IgD-negative memory B cell (primary cell): ENCODE results near the gene KIF6. TPM values are rescaled to one million over a fixed set of nuclear protein-coding genes. Genes with fewer than 3 reads are reported as not detected.

Source experiments
- H3K27ac Mint-ChIP-seq, 3 donors: one replicate each; pipeline ENCODE4 v1.8.0; 2020 to 2022; ENCODE audit warnings: mild to moderate bottlenecking in 3 of 3, mixed read lengths in 3 of 3, moderate library complexity in 1 of 3
- H3K27me3 Mint-ChIP-seq: one replicate; pipeline ENCODE4 v1.8.0; 2021; ENCODE audit warnings: mixed read lengths
- H3K36me3 Mint-ChIP-seq: one replicate; pipeline ENCODE4 v1.8.0; 2020; ENCODE audit warnings: mild to moderate bottlenecking, mixed read lengths
- H3K4me1 Mint-ChIP-seq, 3 donors: one replicate each; pipeline ENCODE4 v1.8.0; 2020 to 2022; ENCODE audit warnings: mixed read lengths in 3 of 3, mild to moderate bottlenecking in 1 of 3
- H3K4me3 Mint-ChIP-seq, 4 donors: one replicate each; pipeline ENCODE4 v1.8.0; 2020 to 2022; ENCODE audit warnings: mild to moderate bottlenecking in 4 of 4, mixed read lengths in 4 of 4, moderate library complexity in 3 of 4
- H3K9me3 Mint-ChIP-seq, 3 donors: one replicate each; pipeline ENCODE4 v1.8.0; 2020 to 2021; ENCODE audit warnings: mixed read lengths in 3 of 3, mild to moderate bottlenecking in 1 of 3
- polyA plus RNA-seq: library from polyadenylated mRNA; unstranded; fragments of 300-500 nt; fragmentation: Illumina TruSeq; gene quantifications from one replicate; pipeline ENCODE4 v1.2.3, GENCODE V29; 2021

Gene KIF6
- polyA plus RNA-seq, 1 donor from 2014 or later, result not detected

DNA sequence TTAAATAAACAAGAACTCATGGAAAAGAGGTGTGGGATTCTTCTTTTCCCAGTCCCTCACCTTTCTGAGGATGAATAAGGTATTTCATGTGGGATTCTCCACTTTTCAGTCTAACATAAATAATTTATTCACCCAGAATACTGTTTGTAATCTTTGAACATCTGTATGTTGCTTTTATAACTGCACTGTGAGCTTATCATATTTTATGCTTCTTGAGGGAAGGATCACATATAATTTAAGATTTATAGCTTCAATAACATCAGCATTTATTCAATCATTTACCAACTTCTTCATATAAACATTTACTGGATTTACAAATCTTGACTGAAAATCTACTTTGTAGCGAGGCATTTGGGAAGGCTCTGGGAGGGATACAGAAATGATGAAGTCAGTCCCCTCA is 248.5 kb downstream of the KIF6 start:
- peaks cover 0 to 9% (median under 1%) of the 10 kb centered on the region in 3 donors for H3K9me3 Mint-ChIP-seq
- peaks cover 7 to 12% (median 8%) of the 10 kb centered on the region in 3 donors for H3K4me1 Mint-ChIP-seq
- H3K27ac Mint-ChIP-seq, result no peak overlapping the region
- no peak overlapping the region for H3K4me3 Mint-ChIP-seq
- no peaks in the 10 kb centered on the region for H3K36me3 Mint-ChIP-seq
- peaks cover 2% of the 10 kb centered on the region for H3K27me3 Mint-ChIP-seq

DNA sequence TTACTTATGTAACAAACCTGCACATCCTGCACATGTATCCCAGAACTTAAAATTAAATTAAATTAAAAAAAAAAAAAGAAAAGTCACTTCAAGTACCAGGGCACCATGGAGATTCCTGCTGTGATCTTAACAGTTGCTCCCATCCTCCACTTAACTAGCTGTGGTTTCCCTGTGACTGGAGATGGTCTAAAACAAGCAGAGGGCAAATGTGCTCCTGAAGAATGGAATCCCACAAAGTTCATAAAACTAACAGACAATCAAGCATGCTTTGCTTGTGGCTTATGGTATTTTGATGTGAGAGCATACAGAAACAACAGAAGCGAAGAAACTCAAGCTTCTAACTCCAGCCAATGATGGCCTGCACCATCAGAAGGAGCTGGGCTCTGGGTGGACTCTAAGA is 249.1 kb downstream of the KIF6 start:
- Mint-ChIP-seq H3K27ac (no peak overlapping the region), H3K36me3 (no peaks in the 10 kb centered on the region), H3K4me3 (no peak overlapping the region), H3K9me3 (peaks cover 0 to 9% (median 0%) of the 10 kb centered on the region in 3 donors), H3K4me1 (peaks cover 7 to 12% (median 8%) of the 10 kb centered on the region in 3 donors), H3K27me3 (peaks cover 2% of the 10 kb centered on the region)

DNA sequence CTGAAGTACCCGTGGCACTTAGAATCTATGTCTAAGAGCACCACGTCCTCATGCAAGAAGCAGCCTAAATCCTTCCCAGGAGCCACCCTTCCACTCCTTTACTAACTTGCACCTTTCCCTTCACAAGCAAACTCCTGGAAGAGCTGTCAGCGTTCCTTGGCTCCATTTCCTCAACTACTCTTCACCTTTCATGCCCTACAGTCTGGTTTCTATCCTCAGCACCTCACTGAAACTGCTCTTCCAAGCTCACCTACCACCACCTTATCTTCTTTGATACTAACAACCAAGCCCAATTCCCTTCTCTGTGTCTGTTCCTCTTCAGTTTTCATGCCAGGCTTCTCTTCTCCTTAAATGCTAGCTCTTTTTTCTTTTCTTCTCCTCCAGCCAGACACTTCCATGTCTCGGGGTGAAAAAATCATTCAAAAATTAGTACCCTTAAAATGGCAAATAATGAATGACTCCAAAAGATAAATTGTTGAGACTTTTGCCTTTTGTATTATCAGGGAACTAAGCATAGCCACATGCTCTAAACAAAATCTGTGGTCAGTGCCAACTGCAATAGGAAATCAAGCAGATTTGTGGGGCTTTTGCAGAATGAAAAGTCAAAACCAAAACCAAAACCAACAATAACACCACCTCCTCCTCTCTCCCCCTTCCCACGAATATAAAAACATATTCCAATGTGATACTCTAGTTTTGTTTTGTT is 253.1 kb downstream of the KIF6 start:
- Mint-ChIP-seq H3K36me3 (no peaks in the 10 kb centered on the region), H3K27ac (no peak overlapping the region), H3K4me1 (peaks cover 7 to 9% (median 8%) of the 10 kb centered on the region in 3 donors), H3K9me3 (peaks cover 0 to 16% (median 6%) of the 10 kb centered on the region in 3 donors), H3K27me3 (peaks cover 2% of the 10 kb centered on the region), H3K4me3 (peak overlapping the region in 1 of 4 donors; percentile 71)

DNA sequence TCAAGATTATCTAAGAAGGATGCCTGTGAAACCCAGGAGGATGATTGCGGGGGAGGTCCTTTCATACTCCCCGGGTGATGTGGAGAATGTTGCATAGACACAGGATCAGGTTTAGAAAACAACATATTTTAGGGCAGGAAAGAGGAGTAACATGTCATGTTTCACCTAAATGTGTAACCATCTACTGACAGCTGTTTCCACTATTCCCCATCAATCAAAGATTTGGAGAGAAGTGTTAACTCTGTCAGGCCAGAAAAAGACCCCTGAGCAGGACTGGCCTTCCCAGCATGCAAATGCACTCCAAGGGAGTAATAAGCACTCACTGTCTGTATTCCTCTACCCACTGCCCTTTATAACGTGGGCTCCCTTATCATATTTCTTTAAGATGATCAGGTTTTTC is 254.7 kb downstream of the KIF6 start:
- H3K36me3 Mint-ChIP-seq, result no peaks in the 10 kb centered on the region
- H3K4me1 Mint-ChIP-seq, result peaks cover 7 to 9% (median 8%) of the 10 kb centered on the region in 3 donors
- peaks cover 4% of the 10 kb centered on the region for H3K27me3 Mint-ChIP-seq
- no peak overlapping the region for H3K27ac Mint-ChIP-seq
- no peak overlapping the region for H3K4me3 Mint-ChIP-seq
- peaks cover 3 to 12% (median 10%) of the 10 kb centered on the region in 3 donors for H3K9me3 Mint-ChIP-seq

DNA sequence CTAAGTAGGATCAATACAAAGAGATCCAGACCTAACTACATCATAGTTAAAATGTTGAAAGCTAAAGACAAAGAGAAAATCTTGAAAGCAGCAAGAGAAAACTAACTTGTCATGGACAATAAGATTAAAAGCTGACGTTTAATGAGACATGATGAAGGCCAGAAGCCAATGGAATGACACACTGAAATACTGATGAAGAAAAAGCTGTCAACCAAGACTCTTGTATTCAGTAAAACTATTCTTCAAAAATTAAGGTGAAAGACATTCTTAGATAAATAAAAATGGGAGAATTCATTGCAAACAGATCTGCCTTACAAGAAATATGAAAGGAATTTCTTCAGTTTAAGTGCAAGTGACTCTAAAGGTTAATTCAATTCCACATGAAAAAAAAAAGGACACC is 256.8 kb downstream of the KIF6 start:
- Mint-ChIP-seq H3K27ac (no peak overlapping the region), H3K9me3 (peaks cover 3 to 11% (median 10%) of the 10 kb centered on the region in 3 donors), H3K4me3 (no peak overlapping the region), H3K36me3 (no peaks in the 10 kb centered on the region), H3K27me3 (peaks cover 8% of the 10 kb centered on the region), H3K4me1 (peaks cover 7 to 9% (median 8%) of the 10 kb centered on the region in 3 donors)

DNA sequence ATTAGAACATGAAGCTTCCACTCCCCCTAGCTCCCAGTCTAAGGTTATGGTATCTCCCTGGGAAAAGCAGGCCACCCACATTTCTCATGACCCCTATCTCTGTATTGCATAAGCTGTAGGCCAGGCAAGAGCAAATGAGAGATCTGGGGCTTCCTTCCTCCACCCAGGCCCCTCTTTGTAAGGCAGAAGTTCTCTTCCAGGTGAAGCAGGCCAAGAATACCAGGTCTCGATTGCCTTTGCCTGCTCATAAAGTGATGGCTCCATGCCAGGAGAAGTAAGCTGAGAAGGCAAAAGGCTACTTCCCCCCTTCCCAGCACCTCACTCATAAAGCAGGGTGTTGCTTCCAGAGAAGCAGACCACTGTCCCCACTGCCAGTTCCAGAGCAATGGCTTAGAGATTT is 258.6 kb downstream of the KIF6 start:
- H3K36me3 Mint-ChIP-seq, result no peaks in the 10 kb centered on the region
- peaks cover 9% of the 10 kb centered on the region for H3K27me3 Mint-ChIP-seq
- no peak overlapping the region for H3K27ac Mint-ChIP-seq
- H3K9me3 Mint-ChIP-seq, result peaks cover 3 to 17% (median 11%) of the 10 kb centered on the region in 3 donors
- no peaks in the 10 kb centered on the region for H3K4me1 Mint-ChIP-seq
- H3K4me3 Mint-ChIP-seq, result no peak overlapping the region

DNA sequence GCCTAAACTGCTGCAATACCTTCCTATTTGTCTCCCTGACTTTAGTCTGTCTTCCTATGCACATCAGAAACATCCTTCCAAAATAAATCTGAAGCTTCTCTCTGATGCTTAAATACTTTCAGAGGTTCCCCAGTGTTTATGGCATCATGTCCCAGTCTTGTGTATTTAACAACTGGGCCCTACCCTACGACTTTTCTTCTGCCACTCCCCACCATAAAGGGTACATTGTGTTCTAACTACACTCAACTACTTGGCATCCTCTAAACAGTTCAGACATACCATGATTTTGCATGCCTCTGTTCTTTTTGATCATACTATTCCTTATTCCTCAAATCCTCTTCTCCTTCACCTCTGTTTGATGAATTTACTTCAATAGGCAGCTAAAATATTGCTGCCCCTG is 259.7 kb downstream of the KIF6 start:
- Mint-ChIP-seq H3K36me3 (no peaks in the 10 kb centered on the region), H3K27me3 (peaks cover 9% of the 10 kb centered on the region), H3K4me1 (no peaks in the 10 kb centered on the region), H3K9me3 (peaks cover 5 to 18% (median 14%) of the 10 kb centered on the region in 3 donors), H3K27ac (no peak overlapping the region), H3K4me3 (no peak overlapping the region)

DNA sequence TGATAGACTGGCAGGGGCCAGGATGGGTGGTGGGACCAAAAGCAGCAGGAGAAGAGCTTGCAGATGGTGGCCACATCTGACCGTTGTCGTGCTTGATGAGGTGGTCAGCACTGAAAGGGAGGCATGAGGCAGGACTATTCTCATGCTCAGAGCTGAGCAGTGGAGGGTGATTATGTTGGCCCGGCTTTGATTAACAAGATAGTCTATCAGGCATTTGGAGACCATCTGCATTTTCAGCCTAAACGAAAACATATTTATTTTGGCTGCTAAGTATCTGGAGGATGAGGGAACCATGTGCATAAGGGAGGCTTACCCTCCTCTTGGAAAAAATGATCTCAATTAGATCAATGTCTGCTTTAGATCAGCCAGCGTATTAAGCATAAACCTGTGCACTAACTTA is 261.1 kb downstream of the KIF6 start:
- no peak overlapping the region for H3K27ac Mint-ChIP-seq
- peaks cover 9% of the 10 kb centered on the region for H3K27me3 Mint-ChIP-seq
- no peak overlapping the region for H3K4me3 Mint-ChIP-seq
- H3K9me3 Mint-ChIP-seq, result peaks cover 5 to 18% (median 15%) of the 10 kb centered on the region in 3 donors
- H3K4me1 Mint-ChIP-seq, result no peaks in the 10 kb centered on the region
- no peaks in the 10 kb centered on the region for H3K36me3 Mint-ChIP-seq

DNA sequence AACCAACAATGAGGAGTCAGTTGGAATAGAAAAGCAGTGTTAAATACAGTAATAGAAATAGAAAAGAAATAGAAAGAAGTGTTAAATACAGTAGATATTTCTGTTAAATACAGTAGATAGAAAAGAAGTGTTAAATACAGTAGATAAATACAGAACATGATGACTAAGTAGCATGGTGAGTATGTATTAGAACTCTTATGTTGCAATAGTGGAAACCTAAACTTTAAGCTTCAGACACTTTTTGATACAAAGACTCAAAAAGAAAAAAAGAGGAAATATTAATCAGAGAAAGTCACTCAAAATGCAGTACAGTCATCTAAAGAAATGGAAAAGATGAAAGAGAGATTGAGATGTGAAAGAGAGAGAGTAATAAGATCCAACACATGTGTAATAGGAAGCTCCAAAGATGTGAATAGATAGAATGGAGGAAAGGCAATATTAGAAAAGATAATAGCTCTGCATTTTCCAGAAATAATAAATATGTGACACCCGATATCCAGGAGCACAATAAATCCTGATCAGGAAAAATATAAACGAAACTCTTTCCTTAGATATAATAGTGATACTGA is 271.2 kb downstream of the KIF6 start:
- Mint-ChIP-seq H3K36me3 (no peaks in the 10 kb centered on the region), H3K27me3 (peaks cover 8% of the 10 kb centered on the region), H3K27ac (peak overlapping the region in 1 of 3 donors; percentile 79), H3K9me3 (peaks cover 5 to 13% (median 5%) of the 10 kb centered on the region in 3 donors), H3K4me3 (no peak overlapping the region), H3K4me1 (no peaks in the 10 kb centered on the region)

DNA sequence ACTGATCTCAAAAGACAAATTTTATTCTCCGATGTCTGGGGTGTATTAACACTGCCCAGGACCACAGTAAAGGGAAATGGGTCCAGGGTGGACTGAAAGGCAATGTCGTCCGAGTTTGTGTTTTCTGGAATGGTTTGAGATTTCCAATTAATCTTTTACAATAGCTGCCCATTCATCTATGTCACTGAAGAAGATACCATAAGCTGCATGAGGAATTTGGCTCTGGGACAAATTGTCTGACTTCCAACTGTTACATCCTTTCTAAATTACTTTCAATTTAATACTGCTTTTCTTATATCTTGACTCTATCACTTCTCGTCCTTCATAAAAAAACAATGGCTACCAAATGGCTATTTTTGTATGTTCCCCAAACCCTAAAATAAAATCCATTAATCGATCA is 272.0 kb downstream of the KIF6 start:
- Mint-ChIP-seq H3K9me3 (peaks cover 5 to 13% (median 5%) of the 10 kb centered on the region in 3 donors), H3K4me3 (no peak overlapping the region), H3K27ac (no peak overlapping the region), H3K36me3 (no peaks in the 10 kb centered on the region), H3K27me3 (peaks cover 10% of the 10 kb centered on the region), H3K4me1 (no peaks in the 10 kb centered on the region)

DNA sequence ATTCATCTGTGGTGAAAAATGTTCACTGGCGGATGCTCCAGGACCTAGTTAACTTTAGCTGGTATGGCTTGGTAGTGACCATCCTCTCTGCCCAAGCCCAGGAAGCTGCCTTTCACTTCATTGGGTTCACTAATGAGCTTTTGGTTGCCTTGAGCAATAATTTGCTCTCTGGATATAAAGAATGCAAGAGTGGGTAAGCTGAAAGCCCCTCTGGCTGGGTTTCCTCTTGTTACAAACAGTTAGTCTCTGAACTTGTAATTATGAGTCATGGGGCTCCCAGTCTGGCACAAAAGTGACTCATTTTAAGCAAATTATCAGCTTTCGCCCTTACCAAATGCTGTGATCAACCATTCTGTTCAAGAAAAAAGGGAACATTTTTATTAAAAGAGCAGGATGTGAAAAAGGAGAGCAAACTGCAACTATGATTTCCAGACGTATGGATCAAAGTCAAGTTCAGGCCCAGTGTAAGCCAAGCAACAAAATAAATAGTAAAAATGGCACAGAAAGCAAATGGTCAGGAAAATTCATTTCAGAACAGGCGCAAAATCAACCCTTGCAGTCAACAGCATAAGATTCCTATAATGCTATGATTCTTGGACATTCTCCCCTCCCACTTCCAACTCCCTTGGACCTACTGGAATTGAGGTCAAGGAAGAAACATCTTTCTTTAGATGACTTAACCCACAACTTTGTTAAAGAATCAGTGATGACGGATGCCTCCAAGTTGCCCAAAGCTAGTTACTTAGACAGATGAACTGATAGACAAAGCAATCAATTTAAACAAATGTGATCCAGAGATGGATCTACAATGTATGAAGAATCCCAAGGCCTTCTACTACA is 272.7 kb downstream of the KIF6 start:
- H3K36me3 Mint-ChIP-seq, result no peaks in the 10 kb centered on the region
- H3K9me3 Mint-ChIP-seq, result peaks cover 5 to 13% (median 5%) of the 10 kb centered on the region in 3 donors
- no peak overlapping the region for H3K27ac Mint-ChIP-seq
- H3K4me1 Mint-ChIP-seq, result no peaks in the 10 kb centered on the region
- no peak overlapping the region for H3K4me3 Mint-ChIP-seq
- peaks cover 10% of the 10 kb centered on the region for H3K27me3 Mint-ChIP-seq

DNA sequence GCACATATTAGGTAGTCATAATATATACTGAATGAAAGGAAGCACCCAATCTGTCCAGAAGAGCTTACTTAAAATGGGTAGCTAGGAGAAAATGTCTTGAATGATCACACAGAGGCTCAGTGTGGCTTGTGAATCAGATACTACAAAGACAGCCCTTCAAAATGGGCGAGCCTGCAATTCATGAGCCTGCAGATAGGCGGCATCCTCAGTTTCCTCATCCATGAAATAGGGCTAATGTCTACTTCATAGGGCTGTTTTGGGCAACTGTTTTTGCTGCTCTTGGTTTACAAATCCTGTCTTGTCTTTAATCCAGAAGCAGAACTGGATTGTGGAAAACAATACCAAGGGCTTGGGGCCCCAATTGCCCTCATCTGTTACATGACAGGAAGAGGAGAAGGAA is 273.4 kb downstream of the KIF6 start:
- Mint-ChIP-seq H3K36me3 (no peaks in the 10 kb centered on the region), H3K27me3 (peaks cover 10% of the 10 kb centered on the region), H3K4me1 (no peaks in the 10 kb centered on the region), H3K27ac (no peak overlapping the region), H3K9me3 (peaks cover 5 to 13% (median 5%) of the 10 kb centered on the region in 3 donors), H3K4me3 (no peak overlapping the region)

DNA sequence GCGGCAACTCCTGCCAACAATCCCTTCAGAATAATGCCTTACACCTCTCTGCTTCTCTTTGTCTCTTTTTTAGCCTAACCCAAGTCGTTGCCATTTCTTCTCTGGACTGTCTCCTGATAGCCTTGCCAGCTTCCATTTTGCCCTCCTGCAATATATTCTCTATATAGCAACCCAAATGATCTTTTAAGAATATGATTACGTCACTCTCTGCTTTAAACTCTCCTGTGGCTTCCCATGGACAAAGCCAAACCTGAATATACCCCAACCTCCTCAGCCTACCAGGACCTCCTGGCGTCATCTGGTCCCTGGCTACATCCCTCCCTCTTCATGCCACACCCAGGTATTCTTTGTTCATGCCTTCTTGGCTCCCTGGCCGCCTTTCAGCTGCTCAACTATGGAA is 276.2 kb downstream of the KIF6 start:
- Mint-ChIP-seq H3K4me3 (no peak overlapping the region), H3K27me3 (peaks cover 13% of the 10 kb centered on the region), H3K36me3 (no peaks in the 10 kb centered on the region)

DNA sequence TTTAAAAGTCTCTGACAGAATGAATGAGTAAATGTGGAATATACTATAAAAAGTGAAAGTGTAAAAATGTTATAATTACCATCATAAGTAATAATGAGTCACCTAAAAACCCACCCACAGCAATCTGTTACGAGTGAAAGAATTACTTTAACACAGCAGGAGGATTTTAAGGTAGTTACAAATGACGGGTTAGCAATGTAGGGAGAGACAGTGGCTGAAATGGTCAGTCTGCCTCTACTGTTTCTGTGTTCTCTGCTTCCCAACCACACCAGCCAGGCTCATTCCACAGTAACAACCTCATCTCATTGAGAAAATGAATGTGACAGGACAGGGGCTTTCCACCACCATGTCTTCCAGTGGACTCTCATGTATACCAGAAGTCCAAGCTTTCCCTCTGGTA is 278.3 kb downstream of the KIF6 start:
- no peaks in the 10 kb centered on the region for H3K4me1 Mint-ChIP-seq

More for the DNA sequence above, 276.2 kb downstream of the KIF6 start:
- no peaks in the 10 kb centered on the region for H3K4me1 Mint-ChIP-seq
- peaks cover 1 to 9% (median 2%) of the 10 kb centered on the region in 3 donors for H3K9me3 Mint-ChIP-seq
- no peak overlapping the region for H3K27ac Mint-ChIP-seq

DNA sequence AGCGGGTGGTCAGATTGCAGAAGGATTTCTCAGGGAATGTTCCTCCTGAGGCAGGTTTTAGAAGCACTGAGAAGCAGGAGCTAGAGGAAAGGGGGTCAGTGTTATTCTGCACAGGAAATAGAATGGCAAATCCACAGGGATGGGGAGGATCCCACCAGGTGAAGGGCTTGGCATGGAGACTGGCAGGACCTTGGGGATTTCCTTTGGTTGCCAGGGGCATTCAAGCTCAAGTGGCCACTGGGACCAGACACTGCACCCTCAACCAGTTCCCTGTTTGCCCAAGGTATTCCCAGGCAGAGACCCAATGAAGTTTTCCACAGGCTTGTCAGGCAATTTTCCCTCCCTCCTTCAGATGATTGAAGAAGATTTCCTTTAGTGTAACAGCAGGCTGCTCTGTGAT is 279.5 kb downstream of the KIF6 start:
- H3K4me1 Mint-ChIP-seq, result no peaks in the 10 kb centered on the region
- H3K36me3 Mint-ChIP-seq, result no peaks in the 10 kb centered on the region
- H3K9me3 Mint-ChIP-seq, result no peaks in the 10 kb centered on the region
- H3K27ac Mint-ChIP-seq, result no peak overlapping the region
- H3K27me3 Mint-ChIP-seq, result peaks cover 8% of the 10 kb centered on the region
- H3K4me3 Mint-ChIP-seq, result no peak overlapping the region

More for the DNA sequence above, 278.3 kb downstream of the KIF6 start:
- Mint-ChIP-seq H3K36me3 (no peaks in the 10 kb centered on the region), H3K27me3 (peaks cover 11% of the 10 kb centered on the region), H3K4me3 (no peak overlapping the region), H3K9me3 (peaks cover 0 to 2% (median 0%) of the 10 kb centered on the region in 3 donors), H3K27ac (no peak overlapping the region)
